GM20431 (cell line): ENCODE data around the gene MTMR3.
"Not testable (repeated sequence)": the region's sequence is repeated elsewhere in the genome, so short reads cannot be mapped to it uniquely, and the experiment has no call there.

Source experiments
- in situ Hi-C: fragments of 300-500 bp; cut with MseI, MboI; formaldehyde crosslinking; loops from one replicate; pipeline ENCODE4 v1.15.0; 2020; ENCODE audit warnings: low sequenced_read_pairs; ENCODE audit not compliant: unreplicated experiment

The MTMR3 gene

GRCh38 chr22:29883045-29883774 lies at the start of gene MTMR3:
TSS of gene MTMR3 (plus strand) at chr22:29883174. CDS start at chr22:29971060, 87,886 bp downstream.
- in situ Hi-C loops: no loop called here

GRCh38 chr22:29833392-29833965 lies 49.5 kb upstream of the MTMR3 start:
- in situ Hi-C loops: no loop called here

DNA sequence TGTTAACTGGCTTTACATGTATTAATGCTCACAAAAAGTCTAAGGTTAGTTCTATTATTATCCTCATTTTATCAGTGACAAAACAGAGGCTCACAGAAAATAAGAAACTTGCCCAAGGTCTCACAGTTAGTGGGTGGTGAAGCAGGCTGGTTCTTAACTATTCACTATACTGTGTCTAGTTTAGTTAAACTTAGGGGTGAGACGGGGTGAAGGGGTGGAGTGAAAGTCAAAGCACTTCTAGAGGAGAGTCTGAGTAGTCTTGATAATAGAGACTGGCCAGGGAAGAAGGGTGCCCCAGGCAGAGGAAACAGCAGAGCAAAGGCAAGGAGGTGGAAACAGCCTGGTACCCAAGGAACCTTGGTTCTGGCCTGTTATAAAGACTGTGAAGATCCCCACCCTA lies 48.9 kb upstream of the MTMR3 start:
- in situ Hi-C loops: no loop called here

DNA sequence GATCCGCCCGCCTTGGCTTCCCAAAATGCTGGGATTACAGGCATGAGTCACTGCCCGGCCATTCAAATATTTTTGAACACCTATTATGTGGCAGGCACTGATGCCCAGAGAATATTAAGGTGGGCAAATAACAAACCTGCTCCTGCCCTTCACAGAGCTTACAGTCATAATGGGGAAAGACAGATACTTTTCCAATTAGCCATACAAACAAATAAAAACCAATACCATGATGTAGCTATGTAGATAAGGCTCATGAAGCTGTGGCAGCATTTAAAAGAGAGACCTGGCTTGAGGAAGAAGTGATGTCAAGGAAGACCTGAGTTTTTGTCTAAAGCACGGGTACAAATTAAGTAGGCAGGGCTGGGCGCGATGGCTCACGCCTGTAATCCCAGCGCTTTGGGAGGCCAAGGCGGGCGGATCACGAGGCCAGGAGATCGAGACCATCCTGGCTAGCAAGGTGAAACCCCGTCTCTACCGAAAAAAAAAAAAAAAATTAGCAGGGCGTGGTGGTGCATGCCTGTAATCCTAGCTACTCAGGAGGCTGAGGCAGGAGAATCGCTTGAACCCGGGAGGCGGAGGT lies 46.1 kb upstream of the MTMR3 start:
- in situ Hi-C loops: not testable (repeated sequence)

- in situ Hi-C loops: no loop called here
Observed at GRCh38 chr22:29837741-29838598, 45.0 kb upstream of the MTMR3 start, which contains the start of gene ASCC2. TSS of gene ASCC2 (minus strand) at chr22:29838274. CDS start at chr22:29832325, 5,949 bp downstream.

GRCh38 chr22:29838599-29838956 lies 44.4 kb upstream of the MTMR3 start:
- in situ Hi-C loops: no loop called here

GRCh38 chr22:29839039-29839438 lies 43.9 kb upstream of the MTMR3 start:
- in situ Hi-C loops: no loop called here

GRCh38 chr22:29840498-29840897 lies 42.5 kb upstream of the MTMR3 start:
- in situ Hi-C loops: no loop called here

DNA sequence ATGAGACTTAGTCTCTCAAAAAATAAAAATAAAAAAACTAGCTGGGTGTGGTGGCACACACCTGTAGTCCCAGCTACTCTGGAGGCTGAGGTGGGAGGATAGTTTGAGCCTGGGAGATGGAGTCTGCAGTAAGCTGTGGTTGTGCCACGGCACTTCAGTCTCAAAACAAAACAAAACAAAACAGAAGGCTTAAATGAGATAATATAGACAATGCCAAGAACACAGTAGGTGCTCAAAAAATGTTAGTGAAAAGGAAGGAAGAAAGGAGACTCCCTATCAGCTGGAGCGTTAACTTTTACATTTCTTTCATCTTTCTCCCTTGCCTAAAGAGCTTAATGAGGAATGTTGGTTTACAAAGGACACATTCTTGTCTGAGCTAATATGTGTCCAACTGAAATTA lies 40.8 kb upstream of the MTMR3 start:
- in situ Hi-C loops: no loop called here

DNA sequence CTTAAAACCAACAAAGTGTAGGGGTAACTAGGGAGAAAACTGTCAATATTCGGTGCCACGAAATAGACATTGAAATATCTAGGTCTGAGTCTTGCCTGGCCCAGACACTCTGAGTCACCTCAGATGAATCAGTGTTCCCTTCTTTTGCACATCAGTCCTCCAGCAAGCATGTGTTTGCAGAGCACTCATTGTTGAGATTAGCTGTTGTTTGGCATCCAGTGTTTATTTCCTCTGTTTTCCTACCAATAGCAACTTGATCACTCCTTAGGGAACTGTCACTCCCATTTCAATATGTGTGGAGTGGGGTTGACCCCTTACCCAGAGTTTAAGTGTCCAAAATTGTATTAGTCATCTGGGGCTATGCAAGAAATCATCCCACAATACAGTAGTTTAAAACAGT lies 40.2 kb upstream of the MTMR3 start:
- in situ Hi-C loops: no loop called here

DNA sequence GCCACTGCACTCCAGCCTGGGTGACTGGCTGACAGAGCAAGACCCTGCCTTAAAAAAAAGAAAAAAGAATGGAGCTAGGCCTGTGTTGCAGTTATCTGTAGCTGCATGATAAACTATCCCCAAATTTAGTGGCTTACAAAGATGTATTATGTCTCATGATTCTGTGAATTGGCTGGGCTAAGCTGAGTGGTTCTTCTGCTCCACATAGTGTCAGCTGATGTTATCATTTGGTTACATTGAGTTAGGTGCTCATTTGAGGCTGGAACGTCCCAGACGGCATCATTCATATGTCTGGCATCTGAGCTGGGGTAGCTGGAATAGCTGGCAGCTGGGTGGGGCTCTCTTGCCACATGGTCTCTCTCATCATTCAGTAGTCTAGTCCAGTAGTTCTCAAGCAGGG lies 36.7 kb upstream of the MTMR3 start:
- in situ Hi-C loops: no loop called here

- in situ Hi-C loops: no loop called here
Observed at GRCh38 chr22:29848111-29848510, 34.9 kb upstream of the MTMR3 start.

GRCh38 chr22:29854432-29854831 lies 28.5 kb upstream of the MTMR3 start:
- in situ Hi-C loops: no loop called here

- in situ Hi-C loops: no loop called here
Observed at GRCh38 chr22:29855611-29856181, 27.3 kb upstream of the MTMR3 start.

DNA sequence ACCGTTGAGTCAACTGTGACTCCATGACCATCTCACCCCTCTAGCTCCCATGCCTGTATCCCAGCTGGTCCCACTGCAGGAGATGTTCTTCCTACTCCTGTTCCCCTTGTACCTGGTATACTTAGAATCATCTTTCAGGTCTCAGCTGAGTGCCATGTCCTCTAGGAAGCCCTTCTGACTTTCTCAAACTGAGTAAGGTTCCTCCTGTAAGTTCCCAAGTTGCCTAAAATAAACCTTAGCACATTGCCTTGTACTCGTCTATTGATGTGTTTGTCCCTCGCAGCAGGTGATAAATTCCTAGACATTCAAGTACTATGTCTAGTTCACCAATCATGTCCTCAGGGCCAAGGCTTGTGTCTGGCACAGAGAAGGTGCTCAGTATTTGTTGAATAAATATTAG lies 26.5 kb upstream of the MTMR3 start:
- in situ Hi-C loops: no loop called here

DNA sequence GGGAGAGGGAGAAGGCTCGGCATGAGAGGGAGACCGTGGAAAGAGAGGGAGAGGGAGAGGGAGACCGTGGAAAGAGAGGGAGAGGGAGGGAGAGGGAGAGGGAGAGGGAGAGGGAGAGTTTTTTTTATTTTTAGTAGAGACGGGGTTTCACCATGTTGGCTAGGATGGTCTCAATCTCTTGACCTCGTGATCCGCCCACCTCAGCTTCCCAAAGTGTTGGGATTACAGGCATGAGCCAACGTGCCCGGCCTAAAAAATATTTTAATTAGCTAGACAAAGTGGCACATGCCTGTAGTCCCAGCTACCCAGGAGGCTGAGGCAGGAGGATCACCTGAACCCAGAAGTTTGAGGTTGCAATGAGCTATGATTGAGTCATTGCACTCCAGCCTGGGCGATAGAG lies 23.9 kb upstream of the MTMR3 start:
- in situ Hi-C loops: not testable (repeated sequence)

DNA sequence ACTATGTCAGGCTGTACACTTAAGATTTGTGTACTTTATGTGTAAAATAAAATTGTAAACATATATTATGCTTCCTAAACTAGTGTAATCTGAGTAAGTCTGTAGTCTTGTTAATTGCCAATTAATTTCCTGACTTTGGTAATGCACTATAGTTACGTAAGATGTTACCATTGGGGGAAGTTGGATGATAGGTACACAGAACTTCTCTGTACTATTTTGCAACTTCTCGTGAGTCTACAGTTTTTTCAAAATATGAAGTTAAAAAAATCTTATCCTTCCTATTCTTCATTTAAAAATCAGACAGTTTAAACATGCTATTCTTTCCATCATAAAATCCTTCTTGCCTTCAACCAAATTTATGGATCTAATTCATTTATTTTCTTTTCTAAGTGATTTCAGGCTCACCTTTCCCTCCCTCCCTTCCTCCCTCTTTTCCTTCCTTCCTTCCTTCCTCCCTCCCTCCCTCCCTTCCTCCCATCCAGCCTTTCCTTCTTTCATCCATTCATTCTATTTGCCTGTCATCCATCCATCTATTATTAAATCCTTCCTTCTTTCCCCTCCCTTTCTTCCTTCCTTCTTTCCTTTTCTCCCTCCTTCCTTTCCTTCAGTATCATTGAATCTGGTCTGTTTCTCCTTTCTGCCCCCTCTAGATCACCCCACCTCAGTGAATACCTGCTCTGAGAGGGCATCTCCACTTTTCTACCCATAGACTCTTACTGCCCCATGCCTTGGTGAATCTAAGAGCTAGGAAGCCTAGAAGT lies 22.8 kb upstream of the MTMR3 start:
- in situ Hi-C loops: no loop called here

GRCh38 chr22:29861672-29862297 lies 21.2 kb upstream of the MTMR3 start:
- in situ Hi-C loops: no loop called here

DNA sequence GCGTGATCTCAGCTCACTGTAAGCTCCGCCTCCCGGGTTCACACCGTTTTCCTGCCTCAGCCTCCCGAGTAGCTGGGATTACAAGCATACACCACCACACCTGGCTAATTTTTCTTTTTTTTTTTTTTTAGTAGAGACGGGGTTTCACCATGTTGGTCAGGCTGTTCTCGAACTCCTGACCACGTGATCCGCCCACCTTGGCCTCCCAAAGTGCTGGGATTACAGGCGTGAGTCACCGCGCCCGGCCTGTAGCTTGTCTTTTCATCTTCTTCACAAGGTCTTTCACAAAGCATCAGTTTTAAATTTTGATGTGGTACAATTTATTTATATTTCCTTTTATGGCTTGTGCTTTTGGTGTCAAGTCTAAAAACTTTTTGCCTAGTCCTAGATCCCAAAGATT lies 17.4 kb upstream of the MTMR3 start:
- in situ Hi-C loops: not testable (repeated sequence)
